DOHH2 (cell line): Measurements from ENCODE around the gene HRC.
"Not testable (repeated sequence)": the region's sequence is repeated elsewhere in the genome, so short reads cannot be mapped to it uniquely, and the experiment has no call there.

Experiments used
- H3F3A ChIP-seq: fragments of 200-600 bp; sonication (generic), shearing (Covaris generic); 2 replicates; pipeline ENCODE4 v1.6.0; 2016; ENCODE audit warnings: antibody characterized with exemption, mild to moderate bottlenecking; ENCODE audit not compliant: control insufficient read depth, insufficient read depth
- H3K27ac ChIP-seq: fragments of 200-600 bp; sonication (generic); 2 replicates; pipeline ENCODE4 v1.5.1; 2014; ENCODE audit warnings: low read depth, mild to moderate bottlenecking, low read length, moderate library complexity
- H3K27me3 ChIP-seq: fragments of 200-600 bp; sonication (generic); 2 replicates; pipeline ENCODE4 v1.6.1; 2014; ENCODE audit warnings: mild to moderate bottlenecking, low read length, mixed read lengths; ENCODE audit not compliant: control insufficient read depth
- H3K36me3 ChIP-seq: fragments of 200-600 bp; sonication (generic); 2 replicates; pipeline ENCODE4 v1.6.1; 2014; ENCODE audit warnings: mild to moderate bottlenecking, low read length, moderate library complexity, mixed read lengths; ENCODE audit not compliant: control insufficient read depth
- H3K4me1 ChIP-seq: fragments of 200-600 bp; sonication (generic); 2 replicates; pipeline ENCODE4 v1.6.1; 2014; ENCODE audit warnings: mild to moderate bottlenecking, low read length, mixed read lengths; ENCODE audit not compliant: control insufficient read depth
- H3K4me2 ChIP-seq: fragments of 200-600 bp; sonication (generic); 2 replicates; pipeline ENCODE4 v1.6.0; 2014; ENCODE audit warnings: mild to moderate bottlenecking, low read length, moderate library complexity
- H3K4me3 ChIP-seq: fragments of 200-600 bp; sonication (generic); 2 replicates; pipeline ENCODE4 v1.5.1; 2014; ENCODE audit warnings: mild to moderate bottlenecking, low read length, mixed read lengths
- H3K79me2 ChIP-seq: fragments of 200-600 bp; sonication (generic); 2 replicates; pipeline ENCODE4 v1.6.1; 2014; ENCODE audit warnings: mild to moderate bottlenecking, low read length, mixed read lengths; ENCODE audit not compliant: control insufficient read depth
- H3K9me2 ChIP-seq: fragments of 200-600 bp; sonication (generic); replicated peaks from 2 replicates; pipeline ENCODE4 v1.6.1; 2014; ENCODE audit warnings: mild to moderate bottlenecking, low read length, mixed read lengths; ENCODE audit not compliant: control insufficient read depth
- H3K9me3 ChIP-seq: fragments of 200-600 bp; sonication (generic); 2 replicates; pipeline ENCODE4 v1.6.1; 2014; ENCODE audit warnings: antibody characterized with exemption, low read length, mixed read lengths; ENCODE audit not compliant: control insufficient read depth, insufficient read depth
- H4K20me1 ChIP-seq: fragments of 200-600 bp; sonication (generic); 2 replicates; pipeline ENCODE4 v1.6.0; 2014; ENCODE audit warnings: low read depth, mild to moderate bottlenecking, antibody characterized with exemption, low read length, moderate library complexity; ENCODE audit not compliant: control insufficient read depth, insufficient read depth
- EZH2phosphoT487 ChIP-seq: fragments of 200-600 bp; sonication (generic); IDR thresholded peaks from 2 replicates; pipeline ENCODE4 v1.6.1; 2017; ENCODE audit warnings: borderline replicate concordance, mild to moderate bottlenecking, antibody characterized with exemption, low read length, moderate library complexity, mixed read lengths
- TF ChIP-seq, protein P1 (sequence below): fragments of 200-600 bp; sonication (generic); IDR thresholded peaks from one replicate; pipeline ENCODE4 v1.5.1; 2014; ENCODE audit warnings: antibody characterized with exemption, mild to moderate bottlenecking, low read depth, low read length; ENCODE audit not compliant: poor library complexity, severe bottlenecking

HRC gene

DNA sequence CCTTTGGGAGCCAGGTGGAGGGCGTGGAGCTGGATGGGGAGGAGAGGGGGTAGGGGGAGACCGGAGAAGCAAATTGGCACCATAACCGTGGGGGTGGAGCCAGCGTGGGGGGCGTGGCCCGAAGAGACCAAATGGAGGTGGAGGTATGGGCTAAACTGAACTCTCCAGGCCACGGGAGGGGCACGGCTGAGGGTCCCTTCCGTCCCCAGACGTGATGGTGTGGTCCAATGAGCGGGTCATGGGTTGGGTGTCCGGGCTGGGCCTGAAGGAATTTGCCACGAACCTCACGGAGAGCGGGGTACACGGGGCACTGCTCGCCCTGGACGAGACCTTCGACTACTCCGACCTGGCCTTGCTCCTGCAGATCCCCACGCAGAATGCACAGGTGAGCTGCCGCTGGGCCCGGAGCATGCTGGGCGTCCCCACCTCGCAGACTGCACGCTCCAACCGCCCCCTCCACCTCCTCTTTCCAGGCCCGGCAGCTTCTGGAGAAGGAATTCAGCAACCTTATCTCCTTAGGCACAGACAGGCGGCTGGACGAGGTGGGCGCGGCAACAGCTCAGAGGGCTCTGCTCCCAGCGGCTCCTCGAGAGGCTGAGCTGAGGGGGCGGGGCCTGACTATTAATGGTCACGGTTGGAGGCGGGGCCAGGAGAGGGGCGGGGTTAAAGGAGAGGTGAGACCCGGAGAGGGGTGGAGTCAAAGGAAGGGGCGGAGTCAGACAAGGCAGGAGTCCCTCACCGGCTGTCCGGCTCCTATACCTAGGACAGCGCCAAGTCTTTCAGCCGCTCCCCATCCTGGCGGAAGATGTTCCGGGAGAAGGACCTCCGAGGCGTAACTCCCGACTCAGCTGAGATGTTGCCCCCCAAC, 6.2 kb downstream of the HRC start:
- H3K4me2 ChIP-seq = peak overlapping the region; percentile 94
- H3K4me1 ChIP-seq = peaks cover 35% of the 10 kb centered on the region
- H3K36me3 ChIP-seq = no peaks in the 10 kb centered on the region
- no peaks in the 10 kb centered on the region for H3K79me2 ChIP-seq
- no peaks in the 10 kb centered on the region for H3K9me3 ChIP-seq
- no peaks in the 10 kb centered on the region for H3K27me3 ChIP-seq
- peak overlapping the region; percentile 48 for H3K27ac ChIP-seq
- H3K9me2 ChIP-seq = no peaks in the 10 kb centered on the region
- TF ChIP-seq EZH2phosphoT487 = no peak
- TF ChIP-seq, protein P1, sequence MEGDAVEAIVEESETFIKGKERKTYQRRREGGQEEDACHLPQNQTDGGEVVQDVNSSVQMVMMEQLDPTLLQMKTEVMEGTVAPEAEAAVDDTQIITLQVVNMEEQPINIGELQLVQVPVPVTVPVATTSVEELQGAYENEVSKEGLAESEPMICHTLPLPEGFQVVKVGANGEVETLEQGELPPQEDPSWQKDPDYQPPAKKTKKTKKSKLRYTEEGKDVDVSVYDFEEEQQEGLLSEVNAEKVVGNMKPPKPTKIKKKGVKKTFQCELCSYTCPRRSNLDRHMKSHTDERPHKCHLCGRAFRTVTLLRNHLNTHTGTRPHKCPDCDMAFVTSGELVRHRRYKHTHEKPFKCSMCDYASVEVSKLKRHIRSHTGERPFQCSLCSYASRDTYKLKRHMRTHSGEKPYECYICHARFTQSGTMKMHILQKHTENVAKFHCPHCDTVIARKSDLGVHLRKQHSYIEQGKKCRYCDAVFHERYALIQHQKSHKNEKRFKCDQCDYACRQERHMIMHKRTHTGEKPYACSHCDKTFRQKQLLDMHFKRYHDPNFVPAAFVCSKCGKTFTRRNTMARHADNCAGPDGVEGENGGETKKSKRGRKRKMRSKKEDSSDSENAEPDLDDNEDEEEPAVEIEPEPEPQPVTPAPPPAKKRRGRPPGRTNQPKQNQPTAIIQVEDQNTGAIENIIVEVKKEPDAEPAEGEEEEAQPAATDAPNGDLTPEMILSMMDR = no peak
- peaks cover 11% of the 10 kb centered on the region for H3F3A ChIP-seq
- H3K4me3 ChIP-seq = peak overlapping the region; percentile 95
- H4K20me1 ChIP-seq = no peaks in the 10 kb centered on the region

DNA sequence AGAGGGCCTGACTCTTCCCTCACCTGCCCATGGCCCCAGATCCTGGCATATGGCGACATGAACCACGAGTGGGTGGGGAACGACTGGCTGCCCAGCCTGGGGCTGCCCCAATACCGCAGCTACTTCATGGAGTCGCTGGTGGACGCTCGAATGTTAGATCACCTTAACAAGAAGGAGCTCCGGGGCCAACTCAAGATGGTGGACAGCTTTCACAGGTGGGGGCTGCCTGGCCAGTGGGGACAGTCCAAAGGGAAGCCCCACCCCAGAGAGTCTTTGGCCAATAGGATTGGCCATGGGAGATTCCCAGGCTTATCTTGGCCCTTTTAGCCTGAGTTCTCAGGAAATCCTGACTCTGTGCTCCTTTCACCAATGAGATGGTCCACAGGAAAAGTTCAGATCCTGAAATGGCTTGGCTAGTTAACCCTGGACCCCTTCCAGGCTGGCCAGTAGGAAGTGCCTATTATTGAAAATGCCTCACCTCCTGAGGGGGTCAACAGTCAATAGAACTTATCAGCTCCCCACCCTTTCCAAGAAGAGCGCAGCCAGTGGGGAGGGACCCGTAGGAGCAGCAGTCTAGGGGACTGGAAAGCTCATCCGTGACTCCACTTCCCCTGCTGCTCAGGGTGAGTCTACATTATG, 7.0 kb downstream of the HRC start:
- Histone ChIP-seq H3K4me1 (peaks cover 37% of the 10 kb centered on the region), H3K27me3 (no peaks in the 10 kb centered on the region), H4K20me1 (no peaks in the 10 kb centered on the region), H3K4me3 (no peak overlapping the region), H3K9me2 (no peaks in the 10 kb centered on the region), H3K36me3 (no peaks in the 10 kb centered on the region), H3K79me2 (no peaks in the 10 kb centered on the region), H3F3A (peaks cover 11% of the 10 kb centered on the region), H3K4me2 (no peak overlapping the region), H3K9me3 (no peaks in the 10 kb centered on the region), H3K27ac (no peak overlapping the region)
- TF ChIP-seq, protein P1 = no peak
- TF ChIP-seq EZH2phosphoT487 = no peak

DNA sequence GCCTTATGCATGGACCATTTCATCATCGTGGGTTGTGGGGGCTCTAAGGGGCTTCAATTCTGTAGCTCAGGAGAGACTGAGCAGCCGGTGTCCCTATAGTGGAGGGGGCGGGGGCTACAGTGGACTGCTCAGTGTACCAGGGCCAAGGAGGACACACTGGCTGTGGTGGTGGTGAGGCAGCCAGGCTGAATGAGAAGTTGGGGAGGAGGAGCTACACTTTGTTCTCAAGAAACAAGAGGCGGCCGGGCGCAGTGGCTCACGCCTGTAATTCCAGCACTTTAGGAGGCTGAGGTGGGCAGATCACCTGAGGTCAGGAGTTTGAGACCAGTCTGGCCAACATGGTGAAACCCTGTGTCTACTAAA, 8.8 kb downstream of the HRC start:
- peak overlapping the region; percentile 77 for H3K4me3 ChIP-seq
- not testable (repeated sequence) for H3K9me2 ChIP-seq, H3K27me3 ChIP-seq, H3K36me3 ChIP-seq, H3K27ac ChIP-seq, H3K79me2 ChIP-seq, H4K20me1 ChIP-seq, H3F3A ChIP-seq, H3K9me3 ChIP-seq
- peak overlapping the region; percentile 82 for H3K4me2 ChIP-seq
- H3K4me1 ChIP-seq = peaks cover 37% of the 10 kb centered on the region
